Osteocyte (in vitro differentiated cells): ENCODE measurements around the gene TMEM248. TPM values are rescaled to one million over a fixed set of nuclear protein-coding genes. Genes with fewer than 3 reads are reported as not detected.

Experiments
- DNase-seq: peaks from one replicate; pipeline ENCODE4 v3.0.0; 2021; ENCODE audit warnings: mixed read lengths; ENCODE audit not compliant: unreplicated experiment; ENCODE audit errors: extremely low spot score
- H3K27ac Mint-ChIP-seq: one replicate; pipeline ENCODE4 v1.8.0; 2021; ENCODE audit warnings: mild to moderate bottlenecking, mixed read lengths; ENCODE audit not compliant: unreplicated experiment
- H3K27me3 Mint-ChIP-seq: one replicate; pipeline ENCODE4 v1.8.0; 2021; ENCODE audit warnings: mixed read lengths; ENCODE audit not compliant: unreplicated experiment
- H3K36me3 Mint-ChIP-seq: one replicate; pipeline ENCODE4 v1.8.0; 2021; ENCODE audit warnings: mixed read lengths; ENCODE audit not compliant: unreplicated experiment
- H3K4me1 Mint-ChIP-seq: one replicate; pipeline ENCODE4 v1.8.0; 2021; ENCODE audit warnings: mixed read lengths; ENCODE audit not compliant: unreplicated experiment
- H3K4me3 Mint-ChIP-seq: one replicate; pipeline ENCODE4 v1.8.0; 2021; ENCODE audit warnings: mild to moderate bottlenecking, moderate library complexity, mixed read lengths; ENCODE audit not compliant: unreplicated experiment
- H3K9me3 Mint-ChIP-seq: one replicate; pipeline ENCODE4 v1.8.0; 2021; ENCODE audit warnings: mixed read lengths; ENCODE audit not compliant: unreplicated experiment
- CTCF ChIP-seq: fragments of 200-600 bp; sonication (generic); IDR thresholded peaks from 2 replicates; pipeline ENCODE4 v1.5.0; 2021; ENCODE audit warnings: antibody characterized with exemption, mild to moderate bottlenecking, moderate library complexity
- total RNA-seq: library from RNA; stranded (reverse); gene quantifications from 2 replicates; pipeline ENCODE4 v1.2.1, GENCODE V29; 2021

The TMEM248 gene
- total RNA-seq, 1 donor from 2014 or later: 104 TPM

GRCh38 chr7:66937940-66938339 is 16.9 kb downstream of the TMEM248 start:
- Mint-ChIP-seq H3K36me3 (peaks cover 7% of the 10 kb centered on the region), H3K27me3 (no peaks in the 10 kb centered on the region), H3K9me3 (peaks cover 8% of the 10 kb centered on the region), H3K27ac (no peak overlapping the region), H3K4me1 (peaks cover 10% of the 10 kb centered on the region), H3K4me3 (no peak overlapping the region)
- no peak for TF ChIP-seq CTCF
- no peak for DNase-seq

- Mint-ChIP-seq H3K27ac (no peak overlapping the region), H3K36me3 (peaks cover 10% of the 10 kb centered on the region), H3K9me3 (peaks cover 8% of the 10 kb centered on the region), H3K4me3 (no peak overlapping the region), H3K27me3 (no peaks in the 10 kb centered on the region), H3K4me1 (peaks cover 5% of the 10 kb centered on the region)
- TF ChIP-seq CTCF: no peak
- DNase-seq: no peak
Observed at GRCh38 chr7:66939325-66939724, 18.3 kb downstream of the TMEM248 start.

GRCh38 chr7:66946545-66946944 is 25.5 kb downstream of the TMEM248 start:
- H3K27ac Mint-ChIP-seq: no peak overlapping the region
- no peak for DNase-seq
- H3K4me1 Mint-ChIP-seq: peaks cover under 1% of the 10 kb centered on the region
- H3K36me3 Mint-ChIP-seq: peaks cover 41% of the 10 kb centered on the region
- no peak overlapping the region for H3K4me3 Mint-ChIP-seq
- H3K9me3 Mint-ChIP-seq: no peaks in the 10 kb centered on the region
- no peaks in the 10 kb centered on the region for H3K27me3 Mint-ChIP-seq
- TF ChIP-seq CTCF: no peak

GRCh38 chr7:66948480-66949109 is 27.6 kb downstream of the TMEM248 start:
- peaks cover 44% of the 10 kb centered on the region for H3K36me3 Mint-ChIP-seq

GRCh38 chr7:66950311-66950710 is 29.3 kb downstream of the TMEM248 start:
- H3K9me3 Mint-ChIP-seq: no peaks in the 10 kb centered on the region
- H3K4me3 Mint-ChIP-seq: no peak overlapping the region
- H3K36me3 Mint-ChIP-seq: peaks cover 39% of the 10 kb centered on the region
- no peaks in the 10 kb centered on the region for H3K27me3 Mint-ChIP-seq
- no peak for DNase-seq
- TF ChIP-seq CTCF: no peak
- peaks cover 12% of the 10 kb centered on the region for H3K4me1 Mint-ChIP-seq
- H3K27ac Mint-ChIP-seq: no peak overlapping the region

More at GRCh38 chr7:66948480-66949109, 27.6 kb downstream of the TMEM248 start:
- Mint-ChIP-seq H3K4me1 (peaks cover 12% of the 10 kb centered on the region), H3K27me3 (no peaks in the 10 kb centered on the region), H3K27ac (no peak overlapping the region), H3K9me3 (no peaks in the 10 kb centered on the region), H3K4me3 (no peak overlapping the region)
- no peak for TF ChIP-seq CTCF
- no peak for DNase-seq
